AG04450 (cell line): ENCODE results near the gene PDE4D. TPM values are rescaled to one million over a fixed set of nuclear protein-coding genes. Genes with fewer than 3 reads are reported as not detected.

Experiments used
- CTCF ChIA-PET: fragments of 300-600, 350-600 bp; formaldehyde crosslinking; extraction: SDS; loops from one replicate; lab custom pipeline; 2022; ENCODE audit warnings: antibody characterized with exemption, inconsistent platforms; lab: Charles Lee
- POLR2A ChIA-PET: fragments of 350-600 bp; formaldehyde crosslinking; extraction: SDS; loops from one replicate; lab custom pipeline; 2021; ENCODE audit warnings: antibody characterized with exemption, inconsistent platforms; lab: Yijun Ruan, JAX
- DNase-seq: peaks from one replicate; pipeline ENCODE4 v3.0.0-alpha.2; 2011; ENCODE audit warnings: low read depth, low spot score
- H3K27ac ChIP-seq: one replicate; pipeline ENCODE4 v1.5.1; 2012; ENCODE audit warnings: low read depth, low read length, control low read depth
- H3K27me3 ChIP-seq: one replicate; pipeline ENCODE4 v1.6.0; 2012; ENCODE audit warnings: low read length; ENCODE audit not compliant: control insufficient read depth, insufficient read depth
- H3K4me3 ChIP-seq: 2 replicates; pipeline ENCODE4 v1.5.1; 2011; ENCODE audit warnings: mild to moderate bottlenecking, low read depth, low read length, control low read depth
- H3K9me3 ChIP-seq: 2 replicates; pipeline ENCODE4 v1.5.1; 2012; ENCODE audit warnings: low read length; ENCODE audit not compliant: control insufficient read depth, insufficient read depth
- CTCF ChIP-seq: IDR thresholded peaks from 2 replicates; pipeline ENCODE4 v1.5.1; 2011; ENCODE audit warnings: low read depth, low read length, control low read depth, inconsistent platforms
- polyA plus RNA-seq: library from polyadenylated mRNA; depleted of rRNA; stranded (reverse); fragments of >200 nt; gene quantifications from 2 replicates; pipeline ENCODE4 v1.2.3, GENCODE V29; 2011

PDE4D gene
- polyA plus RNA-seq, 1 experiment: 12.0 TPM

DNA sequence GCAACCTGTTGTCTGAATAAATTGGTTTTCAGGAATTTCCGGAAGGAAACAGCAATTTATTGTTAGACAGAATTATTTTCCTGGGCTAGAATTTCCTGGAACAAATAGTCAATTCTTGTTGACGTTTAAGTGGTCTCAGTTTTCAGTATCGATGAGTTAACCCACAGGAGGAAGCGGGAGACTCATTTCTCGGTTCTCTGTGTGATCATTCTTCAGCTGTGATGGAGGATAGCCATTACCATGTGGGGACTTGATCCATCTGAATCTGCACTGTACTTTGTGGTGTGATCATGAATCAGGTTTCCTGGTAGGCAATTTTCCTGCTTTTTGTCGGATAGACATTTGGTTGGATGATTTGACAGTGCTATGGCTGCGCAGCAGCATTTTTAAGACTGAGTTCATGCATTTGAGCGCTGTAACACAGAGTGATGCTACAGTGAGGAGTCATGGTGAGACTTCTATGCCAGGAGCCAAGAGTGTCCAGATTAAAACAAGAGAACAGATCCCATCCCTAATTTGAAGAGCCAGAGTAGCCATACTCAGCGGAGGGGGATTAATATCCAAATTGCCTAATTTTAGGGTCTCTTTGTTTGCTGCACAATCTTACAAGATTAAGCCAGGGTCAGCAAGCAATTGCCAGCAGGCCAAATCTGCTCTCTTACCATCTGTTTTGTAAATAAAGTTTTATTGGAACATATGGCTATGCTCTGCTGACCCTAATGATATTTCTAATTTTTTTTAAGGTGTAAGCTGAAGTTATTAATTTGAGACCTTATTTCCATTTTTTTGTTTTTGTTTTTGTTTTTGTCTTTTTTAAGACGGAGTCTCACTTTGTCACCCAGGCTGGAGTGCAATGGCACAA lies 954.7 kb downstream of the PDE4D start:
- H3K4me3 ChIP-seq: no peak overlapping the region
- no peaks in the 10 kb centered on the region; the same call in 1 of the 2 replicates for H3K9me3 ChIP-seq
- no peak overlapping the region for H3K27ac ChIP-seq
- ChIA-PET CTCF (no interaction called here), POLR2A (no interaction called here)
- TF ChIP-seq CTCF: no peak
- H3K27me3 ChIP-seq: no peaks in the 10 kb centered on the region
- no peak for DNase-seq

DNA sequence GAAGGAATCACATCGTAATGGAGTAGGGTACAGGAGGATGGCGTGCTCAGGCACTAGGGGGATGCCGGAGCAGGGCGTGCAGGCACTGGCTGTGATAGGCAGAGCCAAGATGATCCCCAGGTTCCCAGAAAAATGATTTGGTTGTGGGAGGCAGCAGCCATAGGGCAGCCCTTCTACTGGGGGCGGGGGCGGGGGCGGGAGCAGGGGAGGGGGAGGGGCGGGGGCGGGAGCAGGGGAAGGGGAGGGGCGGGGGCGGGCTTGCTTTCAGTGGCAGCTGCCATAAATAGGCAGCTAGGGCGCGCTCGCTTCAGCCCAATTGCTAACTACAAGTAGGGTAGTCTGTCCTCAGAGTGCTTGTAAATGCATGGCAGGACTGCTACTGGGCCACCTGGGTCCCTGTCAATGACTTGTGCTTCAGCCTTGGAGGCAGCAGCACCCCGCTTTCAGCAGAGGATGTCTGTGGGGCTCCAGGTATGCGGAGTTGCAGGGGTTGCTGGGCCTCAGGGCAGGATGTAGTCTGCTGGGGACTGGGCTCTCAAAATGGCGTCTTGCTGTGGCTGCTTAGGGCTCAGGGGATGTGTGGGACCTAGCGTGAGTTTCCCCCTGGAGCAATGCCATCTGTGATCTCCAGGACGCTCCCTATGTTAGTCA lies 956.4 kb downstream of the PDE4D start:
- POLR2A ChIA-PET: no interaction called here
- H3K9me3 ChIP-seq: no peaks in the 10 kb centered on the region; the same call in 1 of the 2 replicates
- no peak overlapping the region for H3K4me3 ChIP-seq
- CTCF ChIA-PET: no interaction called here
- H3K27ac ChIP-seq: no peak overlapping the region
- TF ChIP-seq CTCF: no peak
- no peak for DNase-seq
- no peaks in the 10 kb centered on the region for H3K27me3 ChIP-seq

DNA sequence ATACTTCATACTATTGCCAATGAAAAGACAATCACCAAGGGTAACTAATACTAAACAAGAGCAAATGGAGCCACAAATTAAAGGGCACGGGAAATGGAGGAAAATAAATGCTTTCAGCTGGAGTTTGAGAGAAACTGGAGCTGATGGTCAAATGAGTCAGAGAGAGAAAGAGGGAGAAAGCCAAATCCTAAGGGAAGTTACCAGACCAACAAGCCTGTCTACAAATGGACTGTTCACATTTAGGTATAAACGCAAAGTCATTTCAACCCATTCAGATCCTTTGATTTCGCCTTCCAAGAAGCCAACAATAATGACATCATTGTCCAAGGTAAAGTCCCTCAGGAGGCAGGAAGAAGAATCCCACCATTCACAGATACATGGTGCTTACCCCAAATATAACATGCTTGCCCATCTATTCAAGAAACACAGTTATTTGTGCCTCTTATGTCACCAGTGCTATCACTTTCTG lies 958.9 kb downstream of the PDE4D start:
- H3K9me3 ChIP-seq: no peaks in the 10 kb centered on the region; the same call in 1 of the 2 replicates
- peaks cover 4% of the 10 kb centered on the region for H3K27me3 ChIP-seq
- no peak for DNase-seq
- no peak overlapping the region for H3K27ac ChIP-seq
- CTCF ChIA-PET: interaction anchor here (0.7 kb wide), 1 partner anchor 24 kb away, joined by 3 read pairs; no protein-coding TSS in a partner anchor
- TF ChIP-seq CTCF: no peak
- no peak overlapping the region for H3K4me3 ChIP-seq
- POLR2A ChIA-PET: no interaction called here

GRCh38 chr5:58933891-58934628 lies 959.5 kb downstream of the PDE4D start:
- TF ChIP-seq CTCF: no peak
- ChIA-PET CTCF (interaction anchor here (0.7 kb wide), 1 partner anchor 24 kb away, joined by 3 read pairs; no protein-coding TSS in a partner anchor), POLR2A (no interaction called here)
- Histone ChIP-seq H3K4me3 (no peak overlapping the region), H3K9me3 (no peaks in the 10 kb centered on the region; the same call in 1 of the 2 replicates), H3K27me3 (peaks cover 4% of the 10 kb centered on the region), H3K27ac (no peak overlapping the region)
- no peak for DNase-seq
